ENCODE results near the gene EPB41L2.

DNA sequence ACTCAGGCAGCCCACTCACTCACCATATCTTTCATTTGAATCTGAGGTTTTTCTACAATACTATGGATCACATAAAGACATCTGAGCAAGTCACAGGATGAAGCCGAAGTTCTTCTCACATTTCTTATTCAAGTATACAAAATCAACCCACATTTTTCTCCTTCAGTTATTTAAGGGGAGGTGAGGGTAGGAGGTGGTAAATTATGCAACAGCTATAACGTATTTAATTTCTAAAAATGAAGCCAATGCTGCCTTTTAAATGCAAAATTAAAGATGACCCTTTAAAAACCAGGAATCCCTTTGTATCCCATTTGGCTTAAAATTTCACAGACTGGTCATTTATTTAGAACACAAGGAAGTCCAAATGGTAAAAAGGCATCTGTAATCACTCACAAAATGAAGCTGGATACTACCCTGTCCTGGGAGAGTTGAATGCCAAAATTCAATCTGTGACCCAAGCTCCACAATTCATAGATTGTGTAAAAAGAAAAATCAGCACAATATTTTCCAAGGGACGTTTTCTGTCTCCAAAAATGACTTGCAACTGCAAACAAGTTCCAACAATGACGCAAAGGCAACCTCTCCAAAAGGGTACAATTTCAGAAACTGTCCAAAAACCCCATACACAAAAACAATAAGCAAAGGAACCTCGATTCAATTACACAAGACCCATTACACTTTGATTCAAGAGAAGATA, 48.8 kb downstream of the EPB41L2 start:
- TF ChIP-seq CTCF (IDR thresholded peaks at IDR 0.05 in 8 of 11, conservative IDR thresholded peaks at IDR 0.05 in 3 of 11), result no peak
- TF ChIP-seq POLR2AphosphoS5 (IDR thresholded peaks at IDR 0.05), result no peak

Measured in spleen (tissue), 7 donors.